K562 (cell line): Measurements from ENCODE around the gene FSTL1. TPM values are rescaled to one million over a fixed set of nuclear protein-coding genes. Genes with fewer than 3 reads are reported as not detected.

Experiments
- ATAC-seq: fragments of 200-7000 bp; cut with Tn5 transposase; 3 replicates; pipeline ENCODE4 v1.9.1; 2020; ENCODE audit warnings: moderate library complexity
- BruUV-seq: library from RNA; stranded (reverse); fragments of 400-500 nt; replicated peaks from 2 replicates; lab custom pipeline; 2021; lab: Mats Ljungman, UMichigan
- CTCF ChIA-PET: fragments of 300-600 bp; formaldehyde crosslinking; extraction: SDS; loops from one replicate; lab custom pipeline; 2021; ENCODE audit warnings: low intra/inter-chr PET ratio; lab: Yijun Ruan, JAX
- POLR2A ChIA-PET: fragments of 300-600, 350-650 bp; sonication (Branson Sonifier 250); formaldehyde crosslinking; extraction: SDS; loops from one replicate; lab custom pipeline; 2021; ENCODE audit warnings: antibody characterized with exemption, inconsistent platforms; lab: Yijun Ruan, JAX
- DNase-seq, 4 experiments: peaks; one replicate each; pipeline versions ENCODE4 v3.0.0 to v3.0.0-alpha.2; 2011 to 2018; ENCODE audit warnings: low spot score in 3 of 4, mixed read lengths in 3 of 4; ENCODE audit errors: extremely low read depth in 1 of 4
- FAIRE-seq: peaks from 2 replicates; lab custom pipeline; 2011; peaks lifted over from hg19 to GRCh38; lab: Jason Lieb, UNC
- H2AFZ ChIP-seq: 2 replicates; pipeline ENCODE4 v1.6.0; 2011; ENCODE audit warnings: low read depth, low read length, control low read depth, inconsistent platforms
- H3K27ac ChIP-seq: fragments of 200-600 bp; 3 replicates; pipeline ENCODE4 v1.8.0; 2011; ENCODE audit warnings: low read depth, mild to moderate bottlenecking, control low read depth, inconsistent platforms, low read length, moderate library complexity, mixed read lengths; ENCODE audit errors: extremely low read depth
- H3K27me3 ChIP-seq, 2 experiments: fragments of 300-600 bp in 1 of 2; 2 replicates in 1 of 2; 3 replicates in 1 of 2; pipeline versions ENCODE4 v1.6.0 to v1.8.0; 2011; ENCODE audit warnings: inconsistent platforms in 2 of 2, low read length in 2 of 2, mild to moderate bottlenecking in 1 of 2, mixed read lengths in 1 of 2, moderate library complexity in 1 of 2; ENCODE audit not compliant: control insufficient read depth in 2 of 2, insufficient read depth in 2 of 2
- H3K36me3 ChIP-seq: fragments of 300-600 bp; 3 replicates; pipeline ENCODE4 v1.8.0; 2011; ENCODE audit warnings: mild to moderate bottlenecking, low read length, inconsistent platforms; ENCODE audit not compliant: control insufficient read depth, insufficient read depth
- H3K4me1 ChIP-seq, 2 experiments: fragments of 200-600 bp in 1 of 2; replicated peaks in 1 of 2; 2 replicates in 1 of 2; 3 replicates in 1 of 2; pipeline versions ENCODE4 v1.5.1 to v1.8.0; 2011; ENCODE audit warnings: inconsistent platforms in 2 of 2, low read length in 2 of 2, mild to moderate bottlenecking in 1 of 2, mixed read lengths in 1 of 2, moderate library complexity in 1 of 2; ENCODE audit not compliant: control insufficient read depth in 2 of 2, insufficient read depth in 2 of 2
- H3K4me2 ChIP-seq: 2 replicates; pipeline ENCODE4 v1.6.1; 2011; ENCODE audit warnings: low read length, control low read depth, inconsistent platforms, mixed read lengths; ENCODE audit not compliant: insufficient read depth
- H3K4me3 ChIP-seq: fragments of 200-600 bp; sonication (generic), shearing (Covaris generic); 2 replicates; pipeline ENCODE4 v1.5.1; 2016; ENCODE audit warnings: control low read depth, inconsistent platforms
- H3K79me2 ChIP-seq: fragments of 200-600 bp; 3 replicates; pipeline ENCODE4 v1.8.0; 2011; ENCODE audit warnings: low read length, inconsistent platforms; ENCODE audit not compliant: control insufficient read depth, insufficient read depth
- H3K9ac ChIP-seq, 2 experiments: 2 replicates each; pipeline versions ENCODE4 v1.6.0 to v1.6.1; 2011; ENCODE audit warnings: low read depth in 2 of 2, low read length in 2 of 2, control low read depth in 1 of 2, inconsistent platforms in 1 of 2, mild to moderate bottlenecking in 1 of 2, mixed read lengths in 1 of 2; ENCODE audit not compliant: insufficient read depth in 1 of 2
- H3K9me1 ChIP-seq: one replicate; pipeline ENCODE4 v1.6.0; 2011; ENCODE audit warnings: inconsistent platforms, mild to moderate bottlenecking, low read length, moderate library complexity; ENCODE audit not compliant: control insufficient read depth, insufficient read depth
- H3K9me3 ChIP-seq: replicated peaks from 2 replicates; pipeline ENCODE4 v1.5.1; 2011; ENCODE audit warnings: low read depth, low read length, inconsistent platforms; ENCODE audit not compliant: control insufficient read depth, insufficient read depth
- H4K20me1 ChIP-seq: replicated peaks from 2 replicates; pipeline ENCODE4 v1.6.1; 2011; ENCODE audit warnings: low read length, inconsistent platforms, mixed read lengths; ENCODE audit not compliant: control insufficient read depth, insufficient read depth
- HNRNPUL1 ChIP-seq: fragments of 200-400 bp; formaldehyde crosslinking; IDR thresholded peaks from 2 replicates; pipeline ENCODE4 v1.6.1; 2017; ENCODE audit warnings: low read length
- SREBF1 ChIP-seq: fragments of 150-350 bp; IDR thresholded peaks from 2 replicates; pipeline ENCODE4 v1.6.1; 2014; ENCODE audit warnings: antibody characterized with exemption, low read depth, low read length, borderline replicate concordance
- ZNF444 ChIP-seq: fragments of 250-450 bp; sonication (Bioruptor Pico); IDR thresholded peaks from 2 replicates; pipeline ENCODE4 v1.4.0; 2020; ENCODE audit warnings: mild to moderate bottlenecking, moderate library complexity
- ZNF57 ChIP-seq: fragments of 450-650 bp; formaldehyde crosslinking; IDR thresholded peaks from 2 replicates; pipeline ENCODE4 v1.4.0; 2020; ENCODE audit warnings: mild to moderate bottlenecking, moderate library complexity
- WGBS: fragments of 100-300 bp; shearing (Covaris generic); methylation state at CpG from one replicate; pipeline ENCODE4 v1.1.6; 2016; ENCODE audit warnings: low coverage, mixed read lengths; ENCODE audit not compliant: insufficient coverage; ENCODE audit errors: missing lambda C conversion rate; 5-methylcytosine and 5-hydroxymethylcytosine counted together
- in situ Hi-C: fragments of 300-500 bp; cut with MboI; formaldehyde crosslinking; loops from 4 replicates; pipeline ENCODE4 v1.15.0; 2018; ENCODE audit warnings: inconsistent platforms, mixed read lengths
- intact Hi-C: fragments of 100-400 bp; cut with micrococcal nuclease; formaldehyde crosslinking; loops from 2 replicates; pipeline ENCODE4 v1.14.2; 2022
- polyA plus RNA-seq, 8 experiments: library from polyadenylated mRNA; depleted of rRNA in 4 of 8; stranded (reverse) in 5 of 8; unstranded in 3 of 8; fragments of >200 nt; fragmentation: Nextera tagmentation in 2 of 8; fragmentation: Illumina TruSeq in 1 of 8; extraction: Ambion mirVana in 2 of 8; extraction: Trizol in 1 of 8; gene quantifications; 2 replicates each; pipeline versions ENCODE4 v1.2.1 to v1.2.3, GENCODE V29; 2011 to 2014; ENCODE audit warnings: inconsistent platforms in 1 of 8, missing spikeins in 1 of 8
- total RNA-seq, 7 experiments: library from RNA; depleted of rRNA in 6 of 7; stranded (reverse); fragments of >200 nt in 6 of 7; fragmentation: Illumina TruSeq in 2 of 7; extraction: Trizol in 2 of 7; gene quantifications; 2 replicates each; pipeline versions ENCODE4 v1.2.1 to v1.2.3, GENCODE V29; 2011 to 2021; ENCODE audit warnings: low replicate concordance in 1 of 7
- TF ChIP-seq, protein P1 (sequence below), 2 experiments: fragments of 450-650 bp in 1 of 2; sonication (generic) in 1 of 2; formaldehyde crosslinking; conservative IDR thresholded peaks; 2 replicates each; pipeline versions ENCODE4 v1.4.0 to v1.8.1; 2020 to 2022; ENCODE audit warnings: mild to moderate bottlenecking in 1 of 2, missing genetic modification reagents in 1 of 2
- TF ChIP-seq, protein P2 (sequence below): fragments of 450-650 bp; conservative IDR thresholded peaks from 2 replicates; pipeline ENCODE4 v1.6.1; 2016; ENCODE audit warnings: missing genetic modification characterization, low read depth, mild to moderate bottlenecking, missing compliant biosample characterization, moderate library complexity
- TF ChIP-seq, protein P3 (sequence below), 2 experiments: fragments of 200-800 bp in 1 of 2; sonication (Bioruptor generic) in 1 of 2; sonication (generic) in 1 of 2; formaldehyde crosslinking in 1 of 2; IDR thresholded peaks in 1 of 2; conservative IDR thresholded peaks in 1 of 2; 2 replicates each; pipeline versions ENCODE4 v1.5.0 to v1.6.1; 2016 to 2020; ENCODE audit warnings: missing compliant biosample characterization in 1 of 2, missing genetic modification characterization in 1 of 2, missing genetic modification reagents in 1 of 2
- TF ChIP-seq, protein P4 (sequence below): fragments of 250-450 bp; sonication (Bioruptor Pico); IDR thresholded peaks from 2 replicates; pipeline ENCODE4 v1.6.1; 2021; ENCODE audit warnings: mild to moderate bottlenecking
- TF ChIP-seq, protein P5 (sequence below): fragments of 450-650 bp; IDR thresholded peaks from 2 replicates; pipeline ENCODE4 v1.6.1; 2014; ENCODE audit warnings: low read depth, mild to moderate bottlenecking, moderate library complexity, borderline replicate concordance

FSTL1 gene
- total and polyA plus RNA-seq, 9 of the 15 experiments (the other 6 are each of a cell fraction or from before 2014, with no cell fraction given) = 0.01 to 0.58 (median 0.08) TPM; not detected in 2

DNA sequence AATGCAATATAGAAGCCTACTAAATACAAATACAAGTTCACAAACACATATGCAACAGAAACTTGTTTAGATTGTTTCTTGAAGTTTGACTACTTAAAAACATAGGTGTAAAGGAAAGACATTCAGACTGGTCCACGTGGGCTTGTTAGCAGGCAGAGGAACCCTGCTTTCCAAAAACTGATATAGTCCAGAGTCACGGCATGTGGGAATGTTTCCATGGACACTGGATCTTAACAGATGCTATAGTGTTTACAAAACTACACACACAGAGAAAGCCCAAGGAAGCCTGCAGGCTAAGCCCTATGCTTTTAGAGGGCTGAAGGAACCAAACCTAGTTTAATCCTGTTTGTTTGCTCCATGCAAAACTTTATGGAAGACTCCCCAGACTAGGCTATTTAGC is 56.4 kb downstream of the FSTL1 start:
- FAIRE-seq (no peak), DNase-seq (no peak), ATAC-seq (no peak)
- H2AFZ ChIP-seq = no peak overlapping the region
- H4K20me1 ChIP-seq = no peaks in the 10 kb centered on the region
- no peaks in the 10 kb centered on the region for H3K9me1 ChIP-seq
- no peaks in the 10 kb centered on the region for H3K79me2 ChIP-seq
- H3K4me1 ChIP-seq = no peaks in the 10 kb centered on the region
- H3K27me3 ChIP-seq = peaks cover 0 to 6% of the 10 kb centered on the region in 2 experiments; a peak in 1 of 5 replicates
- POLR2A ChIA-PET = no interaction called here
- no peak overlapping the region for H3K4me2 ChIP-seq
- H3K27ac ChIP-seq = no peak overlapping the region
- BruUV-seq = no TSS peak
- TF ChIP-seq, protein P1, sequence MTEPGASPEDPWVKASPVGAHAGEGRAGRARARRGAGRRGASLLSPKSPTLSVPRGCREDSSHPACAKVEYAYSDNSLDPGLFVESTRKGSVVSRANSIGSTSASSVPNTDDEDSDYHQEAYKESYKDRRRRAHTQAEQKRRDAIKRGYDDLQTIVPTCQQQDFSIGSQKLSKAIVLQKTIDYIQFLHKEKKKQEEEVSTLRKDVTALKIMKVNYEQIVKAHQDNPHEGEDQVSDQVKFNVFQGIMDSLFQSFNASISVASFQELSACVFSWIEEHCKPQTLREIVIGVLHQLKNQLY (CRISPR knock-in tag; conservative IDR thresholded peaks at IDR 0.05) = no peak
- TF ChIP-seq, protein P2, sequence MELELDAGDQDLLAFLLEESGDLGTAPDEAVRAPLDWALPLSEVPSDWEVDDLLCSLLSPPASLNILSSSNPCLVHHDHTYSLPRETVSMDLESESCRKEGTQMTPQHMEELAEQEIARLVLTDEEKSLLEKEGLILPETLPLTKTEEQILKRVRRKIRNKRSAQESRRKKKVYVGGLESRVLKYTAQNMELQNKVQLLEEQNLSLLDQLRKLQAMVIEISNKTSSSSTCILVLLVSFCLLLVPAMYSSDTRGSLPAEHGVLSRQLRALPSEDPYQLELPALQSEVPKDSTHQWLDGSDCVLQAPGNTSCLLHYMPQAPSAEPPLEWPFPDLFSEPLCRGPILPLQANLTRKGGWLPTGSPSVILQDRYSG = no peak
- TF ChIP-seq, protein P3, sequence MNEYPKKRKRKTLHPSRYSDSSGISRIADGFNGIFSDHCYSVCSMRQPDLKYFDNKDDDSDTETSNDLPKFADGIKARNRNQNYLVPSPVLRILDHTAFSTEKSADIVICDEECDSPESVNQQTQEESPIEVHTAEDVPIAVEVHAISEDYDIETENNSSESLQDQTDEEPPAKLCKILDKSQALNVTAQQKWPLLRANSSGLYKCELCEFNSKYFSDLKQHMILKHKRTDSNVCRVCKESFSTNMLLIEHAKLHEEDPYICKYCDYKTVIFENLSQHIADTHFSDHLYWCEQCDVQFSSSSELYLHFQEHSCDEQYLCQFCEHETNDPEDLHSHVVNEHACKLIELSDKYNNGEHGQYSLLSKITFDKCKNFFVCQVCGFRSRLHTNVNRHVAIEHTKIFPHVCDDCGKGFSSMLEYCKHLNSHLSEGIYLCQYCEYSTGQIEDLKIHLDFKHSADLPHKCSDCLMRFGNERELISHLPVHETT (CRISPR knock-in tag; conservative IDR thresholded peaks at IDR 0.05 in 1 of 2, IDR thresholded peaks at IDR 0.05 in 1 of 2) = no peak
- TF ChIP-seq SREBF1 (no peak), ZNF444 (CRISPR knock-in tag) (no peak), HNRNPUL1 (no peak), ZNF57 (CRISPR knock-in tag) (no peak)
- TF ChIP-seq, protein P4, sequence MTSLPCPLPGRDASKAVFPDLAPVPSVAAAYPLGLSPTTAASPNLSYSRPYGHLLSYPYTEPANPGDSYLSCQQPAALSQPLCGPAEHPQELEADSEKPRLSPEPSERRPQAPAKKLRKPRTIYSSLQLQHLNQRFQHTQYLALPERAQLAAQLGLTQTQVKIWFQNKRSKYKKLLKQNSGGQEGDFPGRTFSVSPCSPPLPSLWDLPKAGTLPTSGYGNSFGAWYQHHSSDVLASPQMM (CRISPR knock-in tag) = no peak
- TF ChIP-seq, protein P5, sequence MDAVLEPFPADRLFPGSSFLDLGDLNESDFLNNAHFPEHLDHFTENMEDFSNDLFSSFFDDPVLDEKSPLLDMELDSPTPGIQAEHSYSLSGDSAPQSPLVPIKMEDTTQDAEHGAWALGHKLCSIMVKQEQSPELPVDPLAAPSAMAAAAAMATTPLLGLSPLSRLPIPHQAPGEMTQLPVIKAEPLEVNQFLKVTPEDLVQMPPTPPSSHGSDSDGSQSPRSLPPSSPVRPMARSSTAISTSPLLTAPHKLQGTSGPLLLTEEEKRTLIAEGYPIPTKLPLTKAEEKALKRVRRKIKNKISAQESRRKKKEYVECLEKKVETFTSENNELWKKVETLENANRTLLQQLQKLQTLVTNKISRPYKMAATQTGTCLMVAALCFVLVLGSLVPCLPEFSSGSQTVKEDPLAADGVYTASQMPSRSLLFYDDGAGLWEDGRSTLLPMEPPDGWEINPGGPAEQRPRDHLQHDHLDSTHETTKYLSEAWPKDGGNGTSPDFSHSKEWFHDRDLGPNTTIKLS = no peak
- no peak overlapping the region for H3K4me3 ChIP-seq
- H3K9me3 ChIP-seq = no peaks in the 10 kb centered on the region
- CTCF ChIA-PET = no interaction called here
- in situ Hi-C loops (no loop called here), intact Hi-C loops (no loop called here)
- no peak overlapping the region for H3K9ac ChIP-seq
- 0% methylated on average over 2 of the region's 2 CpGs for WGBS
- H3K36me3 ChIP-seq = no peaks in the 10 kb centered on the region
